NCI-H510A (cell line): ENCODE results near the gene LAMA5.

Source experiments
- DNase-seq: peaks from one replicate; lab custom pipeline; 2025; lab: John Stamatoyannopoulos, UW

LAMA5 gene

GRCh38 chr20:62367136-62367632 lies at the start of gene LAMA5:
Gene LAMA5, minus strand, starts transcription at chr20:62367312. Its CDS starts 67 bp downstream, at chr20:62367245.
- peak; percentile 53 for DNase-seq

GRCh38 chr20:62415354-62416111 lies 48.4 kb upstream of the LAMA5 start:
- no peak for DNase-seq

- no peak for DNase-seq
Measured at GRCh38 chr20:62413896-62414481, 46.9 kb upstream of the LAMA5 start.

- no peak for DNase-seq
Measured at GRCh38 chr20:62413025-62413570, 46.0 kb upstream of the LAMA5 start.

- DNase-seq: no peak
Measured at GRCh38 chr20:62412194-62413024, 45.3 kb upstream of the LAMA5 start.

- no peak for DNase-seq
Measured at GRCh38 chr20:62411479-62412193, 44.5 kb upstream of the LAMA5 start.

- no peak for DNase-seq
Measured at GRCh38 chr20:62410746-62411478, 43.8 kb upstream of the LAMA5 start.

- peak; percentile 72 for DNase-seq
Measured at GRCh38 chr20:62409931-62410745, 43.0 kb upstream of the LAMA5 start.

GRCh38 chr20:62409086-62409853 lies 42.2 kb upstream of the LAMA5 start:
- no peak for DNase-seq

GRCh38 chr20:62408640-62409039 lies 41.5 kb upstream of the LAMA5 start:
- DNase-seq: no peak

- no peak for DNase-seq
Measured at GRCh38 chr20:62408055-62408454, 40.9 kb upstream of the LAMA5 start.

- peak; percentile 89 for DNase-seq
Measured at GRCh38 chr20:62407221-62407992, 40.3 kb upstream of the LAMA5 start, which contains the start of gene CABLES2. Gene CABLES2, minus strand, starts transcription at chr20:62407285. Its CDS starts 9 bp downstream, at chr20:62407276.

- no peak for DNase-seq
Measured at GRCh38 chr20:62406635-62407176, 39.6 kb upstream of the LAMA5 start.

GRCh38 chr20:62405981-62406513 lies 38.9 kb upstream of the LAMA5 start:
- DNase-seq: no peak

- no peak for DNase-seq
Measured at GRCh38 chr20:62405108-62405980, 38.2 kb upstream of the LAMA5 start.

GRCh38 chr20:62404761-62405107 lies 37.6 kb upstream of the LAMA5 start:
- DNase-seq: no peak

GRCh38 chr20:62404112-62404665 lies 37.1 kb upstream of the LAMA5 start:
- no peak for DNase-seq
